Epithelial cell of proximal tubule (primary cell): ENCODE measurements around the gene TGM5. TPM values are rescaled to one million over a fixed set of nuclear protein-coding genes. Genes with fewer than 3 reads are reported as not detected.
A peak's percentile ranks its signal among the peaks of the same experiment; 100 is the strongest.

ENCODE experiments used
- DNase-seq: peaks from one replicate; pipeline ENCODE4 v3.0.0-alpha.2; 2011; ENCODE audit warnings: low read depth
- H3K4me3 ChIP-seq: 2 replicates; pipeline ENCODE4 v1.5.1; 2011; ENCODE audit warnings: low read depth, mild to moderate bottlenecking, low read length
- CTCF ChIP-seq: conservative IDR thresholded peaks from 2 replicates; pipeline ENCODE4 v1.5.1; 2012; ENCODE audit warnings: low read depth, mild to moderate bottlenecking, low read length
- total RNA-seq: library from RNA; depleted of rRNA; stranded (reverse); fragments of >200 nt; gene quantifications from 2 replicates; pipeline ENCODE4 v1.2.3, GENCODE V29; 2015

The TGM5 gene
- total RNA-seq, 1 donor from 2014 or later, result 0.06 TPM

GRCh38 chr15:43268111-43269105 is 1.7 kb upstream of the TGM5 start:
- peak; percentile 42 for TF ChIP-seq CTCF
- no peak for DNase-seq

GRCh38 chr15:43267439-43267838 is 711 bp upstream of the TGM5 start:
- no peak overlapping the region for H3K4me3 ChIP-seq
- DNase-seq, result no peak
- no peak for TF ChIP-seq CTCF

More at GRCh38 chr15:43268111-43269105, 1.7 kb upstream of the TGM5 start:
- H3K4me3 ChIP-seq, result no peak overlapping the region

GRCh38 chr15:43266386-43266785 is 342 bp downstream of the TGM5 start:
- no peak for TF ChIP-seq CTCF
- no peak overlapping the region for H3K4me3 ChIP-seq
- no peak for DNase-seq

GRCh38 chr15:43260011-43260615 is 6.6 kb downstream of the TGM5 start:
- DNase-seq, result no peak
- H3K4me3 ChIP-seq, result no peak overlapping the region
- no peak for TF ChIP-seq CTCF

GRCh38 chr15:43258781-43259180 is 7.9 kb downstream of the TGM5 start:
- no peak overlapping the region for H3K4me3 ChIP-seq
- DNase-seq, result no peak
- TF ChIP-seq CTCF, result no peak

GRCh38 chr15:43256341-43256740 is 10.4 kb downstream of the TGM5 start:
- no peak overlapping the region for H3K4me3 ChIP-seq
- TF ChIP-seq CTCF, result no peak
- DNase-seq, result no peak
